HG03354 (cell line): ENCODE results near the gene CAMK2D.
"Not testable (repeated sequence)": the region's sequence is repeated elsewhere in the genome, so short reads cannot be mapped to it uniquely, and the experiment has no call there.

Experiments used
- ATAC-seq: cut with Tn5 transposase; IDR thresholded peaks from one replicate; pipeline ENCODE4 v1.9.1; 2021; ENCODE audit warnings: mild to moderate bottlenecking; ENCODE audit not compliant: unreplicated experiment, poor library complexity, severe bottlenecking

The CAMK2D gene

DNA sequence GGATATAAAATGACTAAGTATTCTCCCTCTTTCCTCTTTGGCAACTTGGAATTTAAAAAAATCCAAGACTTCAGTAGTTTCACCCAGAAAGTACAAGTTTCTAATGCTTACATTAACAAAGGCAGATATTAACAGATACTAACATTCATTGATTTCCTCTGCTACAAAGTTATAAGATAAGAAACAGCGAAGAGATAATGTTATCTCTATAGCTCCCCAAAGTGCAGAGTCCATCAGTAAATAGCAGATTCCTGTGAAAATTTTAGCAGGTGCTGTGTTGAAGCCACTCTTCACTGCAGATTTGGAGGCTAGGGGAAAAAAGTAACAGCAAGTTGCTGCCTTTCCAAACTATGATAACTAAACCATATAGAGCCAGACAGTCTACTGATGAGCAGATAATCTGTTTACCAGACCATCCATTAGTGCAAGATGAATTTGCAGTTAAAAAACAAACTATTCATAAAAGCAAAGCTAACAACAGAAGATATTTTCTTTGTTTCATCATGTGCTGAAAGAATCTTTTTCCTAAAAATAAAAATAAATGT lies 3.3 kb upstream of the CAMK2D start:
- ATAC-seq = no peak

DNA sequence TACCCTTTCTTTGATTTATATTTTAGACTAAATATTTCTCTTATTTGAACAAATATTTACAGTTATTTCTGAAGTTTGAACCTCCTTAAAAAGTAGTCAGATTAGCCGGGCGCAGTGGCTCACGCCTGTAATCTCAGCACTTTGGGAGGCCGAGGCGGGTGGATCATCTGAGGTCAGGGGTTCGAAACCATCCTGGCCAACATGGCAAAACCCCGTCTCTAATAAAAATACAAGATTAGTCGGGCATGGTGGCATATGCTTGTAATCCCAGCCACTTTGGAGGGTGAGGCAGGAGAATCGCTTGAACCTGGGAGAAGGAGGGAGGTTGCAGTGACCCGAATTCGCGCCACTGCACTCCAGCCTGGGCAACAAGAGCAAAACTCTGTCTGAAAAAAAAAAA lies 2.4 kb upstream of the CAMK2D start:
- ATAC-seq = not testable (repeated sequence)

DNA sequence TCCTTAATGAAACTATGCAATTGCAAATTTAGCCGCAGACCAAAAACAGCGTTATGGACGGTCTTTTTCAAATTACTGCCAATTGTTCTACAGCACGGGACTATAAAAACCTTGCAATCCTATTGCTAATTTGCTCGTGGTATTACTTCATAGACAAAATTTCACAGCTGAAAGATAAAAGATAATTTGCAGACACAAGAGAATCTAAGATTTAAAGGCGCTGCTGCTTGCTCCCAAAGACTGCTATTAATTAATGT lies 1.4 kb upstream of the CAMK2D start:
- no peak for ATAC-seq

DNA sequence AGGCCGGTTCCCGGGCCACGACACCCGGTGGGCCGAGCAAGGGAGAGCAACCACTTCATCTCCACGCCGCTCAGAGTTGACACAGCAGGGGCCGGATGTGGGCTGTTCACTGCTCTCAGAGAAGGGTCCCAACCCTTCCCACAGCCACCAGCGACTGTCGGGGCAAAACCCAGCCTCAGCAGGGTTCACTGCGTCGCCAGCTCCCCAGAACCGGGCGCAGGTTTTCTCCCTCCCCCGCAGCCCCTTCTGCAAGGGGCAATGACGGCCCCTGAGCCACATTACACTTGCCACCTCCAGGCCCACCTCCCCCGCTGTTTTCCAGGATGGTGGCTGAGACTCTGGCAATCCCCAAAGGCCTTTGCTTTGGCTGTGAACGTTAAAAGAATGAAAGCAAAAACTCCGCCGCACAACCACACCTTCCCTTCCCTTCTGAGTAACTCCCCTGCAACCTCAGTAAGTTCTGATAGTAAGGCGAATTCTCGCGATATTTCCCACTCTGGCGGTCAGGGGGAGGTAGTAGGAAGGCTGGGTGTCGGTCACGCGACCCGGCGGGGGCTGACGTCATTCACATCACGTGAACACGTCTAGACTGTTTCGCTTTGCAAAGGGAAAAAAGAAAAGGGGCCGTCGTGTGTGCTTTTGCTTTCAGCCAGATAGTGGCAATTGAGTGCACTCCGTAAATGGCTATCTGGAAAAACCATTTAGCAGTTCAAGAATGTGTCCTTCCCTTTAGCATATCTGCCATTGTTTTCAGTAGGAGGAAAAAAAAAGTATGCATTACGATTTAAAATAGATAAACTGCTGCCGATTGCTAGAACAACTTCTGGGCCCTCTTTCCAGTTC lies 869 bp upstream of the CAMK2D start:
- ATAC-seq = peak; percentile 74

DNA sequence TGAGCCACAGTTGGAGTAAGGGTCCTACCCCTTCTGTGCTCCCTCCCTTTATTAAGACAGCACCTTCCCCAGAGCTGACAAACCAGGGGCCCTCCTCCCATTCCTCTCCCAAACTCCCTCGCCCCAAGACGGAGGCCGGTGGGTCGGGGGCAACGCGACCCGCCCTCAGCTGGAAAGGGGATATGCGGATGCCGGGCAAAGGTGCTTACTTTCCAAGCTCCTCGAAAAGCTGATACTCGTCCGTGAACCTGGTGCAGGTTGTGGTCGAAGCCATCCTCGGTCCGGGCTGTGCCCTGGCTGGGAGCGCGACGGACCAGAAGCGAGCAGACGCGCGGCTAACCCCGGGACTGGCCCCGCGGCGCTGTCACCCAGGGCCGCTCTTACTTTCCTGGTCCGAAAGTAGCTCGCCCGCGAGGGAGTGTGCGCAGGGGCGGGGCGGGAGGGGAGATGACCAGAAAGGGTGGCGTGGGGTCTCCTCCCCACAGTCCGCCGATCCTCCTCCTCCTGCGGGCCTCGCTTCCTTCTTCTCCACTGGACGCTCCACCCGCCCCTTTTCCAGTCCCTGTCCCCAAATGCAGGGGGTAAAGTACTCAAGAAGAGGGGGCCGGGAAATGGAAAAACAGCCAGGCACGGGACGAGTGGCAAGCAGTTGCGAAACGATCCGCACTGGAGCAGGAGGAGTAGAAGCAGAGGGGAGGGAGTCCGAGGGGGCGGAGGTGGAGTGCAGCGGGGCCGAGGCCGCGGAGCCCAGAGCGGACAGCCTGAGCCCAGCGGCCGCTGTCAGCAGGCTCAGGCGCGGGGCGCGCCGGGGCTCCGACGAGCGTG lies 531 bp downstream of the CAMK2D start:
- ATAC-seq = peak; percentile 31

DNA sequence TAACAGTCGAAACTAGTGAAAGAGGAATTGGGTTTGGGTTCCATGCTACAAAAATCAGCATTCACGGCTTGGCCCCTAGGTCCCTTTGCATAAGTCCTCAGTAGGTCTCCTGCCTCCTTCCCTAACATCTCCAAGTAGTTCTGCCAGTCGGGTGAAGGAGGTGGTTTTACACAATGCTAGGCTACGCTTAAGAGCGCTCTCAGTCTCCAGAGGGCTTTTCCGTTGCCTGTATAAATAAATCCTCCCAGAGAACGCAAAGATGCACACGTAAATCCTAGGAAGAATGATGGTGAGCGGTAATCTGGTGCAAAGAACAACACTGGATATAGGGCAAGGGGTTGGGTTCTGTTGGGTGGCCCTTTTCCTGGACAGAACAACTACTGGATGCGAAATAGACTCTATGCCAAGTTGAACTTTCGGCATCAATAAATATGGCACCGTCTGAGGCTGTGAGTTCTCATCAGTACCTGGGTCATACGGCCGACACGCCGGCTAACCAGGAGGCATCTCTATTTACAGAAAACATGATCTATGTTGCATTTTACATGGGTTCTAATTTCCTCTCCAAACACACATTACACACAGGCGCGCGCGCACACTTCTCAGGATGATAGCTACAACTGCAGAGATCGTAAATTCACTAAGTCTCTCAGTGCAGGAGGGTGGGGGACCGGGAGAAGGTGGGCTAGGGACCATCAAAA lies 1.3 kb downstream of the CAMK2D start:
- no peak for ATAC-seq

DNA sequence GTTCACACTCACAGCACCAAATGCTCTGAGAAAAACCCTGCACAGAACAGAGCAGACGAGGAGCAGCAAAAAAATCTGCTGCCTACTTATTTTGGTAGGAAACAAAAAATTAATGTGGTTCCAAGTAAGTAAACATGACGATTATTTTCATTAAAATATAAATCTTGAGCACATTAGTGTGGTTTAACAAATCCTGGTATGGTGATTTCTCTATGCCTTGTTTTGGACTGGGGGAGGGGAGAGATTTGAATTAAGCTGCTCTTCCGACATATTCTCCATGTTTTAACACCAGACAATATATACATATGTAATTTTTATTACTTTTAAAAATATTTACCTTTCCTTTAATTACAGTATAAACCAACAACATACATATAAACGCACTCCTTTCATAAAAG lies 1.8 kb downstream of the CAMK2D start:
- no peak for ATAC-seq

DNA sequence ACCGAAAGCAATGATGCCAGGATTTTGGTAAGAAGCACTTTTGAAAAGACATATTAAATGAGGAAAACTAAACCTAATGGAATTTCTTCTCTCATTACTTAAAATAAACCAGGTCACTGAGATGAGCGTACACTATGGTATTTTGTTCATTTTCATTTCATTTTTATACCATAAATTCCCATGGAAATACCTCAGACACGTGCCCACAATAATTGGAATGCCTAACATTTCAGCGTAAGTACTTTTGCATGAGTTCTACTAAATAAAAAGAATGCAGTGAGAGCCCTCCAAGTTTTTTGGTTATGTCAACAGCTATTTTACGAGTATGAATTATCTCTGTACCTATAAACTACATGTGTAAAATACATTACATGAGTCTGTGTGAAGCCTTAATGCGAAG lies 3.2 kb downstream of the CAMK2D start:
- no peak for ATAC-seq

DNA sequence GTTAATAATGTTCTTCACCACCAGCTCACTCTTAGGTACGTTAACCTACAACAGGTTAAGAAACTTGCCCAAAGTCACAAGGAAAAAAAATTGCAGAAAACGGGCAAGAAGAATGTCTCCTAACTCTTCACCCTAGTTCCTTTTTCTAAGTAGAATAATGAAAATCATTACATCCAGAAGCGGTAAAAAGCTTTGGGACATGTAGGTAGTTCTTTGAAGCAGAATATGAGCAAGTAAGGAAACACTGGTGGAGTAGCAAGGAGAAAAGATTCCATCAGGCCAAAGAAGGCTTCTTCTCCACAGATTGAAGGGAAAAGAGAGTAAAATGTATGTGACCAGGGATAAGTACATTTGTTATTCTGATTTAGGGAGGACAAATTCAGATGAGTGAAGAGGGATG lies 4.1 kb downstream of the CAMK2D start:
- no peak for ATAC-seq

DNA sequence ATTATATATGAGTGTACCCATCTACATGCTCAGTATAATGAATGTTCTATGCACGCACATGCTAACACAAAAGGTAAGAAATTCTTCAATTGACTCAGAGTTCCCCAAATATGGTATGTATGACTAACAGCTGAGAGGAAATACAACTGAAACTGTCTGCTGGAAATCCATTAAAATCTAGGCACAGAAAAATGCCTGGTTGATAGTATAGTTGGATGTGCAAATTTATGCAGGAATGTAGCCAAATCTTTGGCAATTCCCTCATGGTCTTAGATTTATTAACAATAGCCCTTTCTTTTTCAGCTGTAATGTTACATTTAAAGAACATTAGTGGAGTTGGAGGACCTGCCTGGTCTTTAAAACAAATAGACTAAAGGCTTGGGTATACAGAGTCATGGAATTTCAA lies 5.5 kb downstream of the CAMK2D start:
- ATAC-seq = peak; percentile 84

DNA sequence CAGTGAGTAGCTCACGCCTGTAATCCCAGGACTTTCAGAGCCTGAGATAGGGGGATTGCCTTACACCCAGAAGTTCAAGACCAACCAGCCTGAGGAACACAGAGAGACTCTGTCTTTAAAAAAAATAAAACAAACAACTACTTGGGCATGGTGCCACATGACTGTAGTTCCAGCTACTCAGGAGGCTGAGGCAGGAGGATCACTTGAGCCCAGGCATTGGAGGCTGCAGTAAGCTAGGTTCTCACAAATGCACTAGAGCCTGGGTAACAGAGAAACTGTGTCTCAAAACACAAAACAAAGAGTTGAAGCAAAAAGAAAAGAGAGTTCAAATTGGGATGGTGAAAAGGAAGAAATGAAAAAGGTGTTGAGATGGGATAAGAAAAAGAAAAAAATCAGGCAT lies 10.8 kb downstream of the CAMK2D start:
- ATAC-seq = no peak

DNA sequence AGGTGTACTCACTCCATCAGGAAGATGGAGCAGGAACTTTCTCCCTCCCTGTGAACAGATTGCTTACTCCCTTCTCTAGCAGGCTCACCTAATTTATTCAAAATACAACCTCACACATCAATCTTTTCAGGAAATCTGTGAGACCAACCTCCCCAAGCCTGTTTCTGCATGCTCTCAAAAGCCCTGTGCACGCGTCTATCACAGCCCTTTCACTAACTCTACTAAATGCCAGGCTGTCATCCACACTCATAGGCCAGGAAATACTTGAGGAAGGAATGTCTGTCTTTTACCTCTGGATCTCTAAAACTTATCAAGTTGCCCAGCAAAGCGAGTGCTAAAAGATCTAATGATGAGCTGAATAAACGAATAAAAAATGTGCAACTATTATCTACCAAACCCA lies 11.2 kb downstream of the CAMK2D start:
- no peak for ATAC-seq

DNA sequence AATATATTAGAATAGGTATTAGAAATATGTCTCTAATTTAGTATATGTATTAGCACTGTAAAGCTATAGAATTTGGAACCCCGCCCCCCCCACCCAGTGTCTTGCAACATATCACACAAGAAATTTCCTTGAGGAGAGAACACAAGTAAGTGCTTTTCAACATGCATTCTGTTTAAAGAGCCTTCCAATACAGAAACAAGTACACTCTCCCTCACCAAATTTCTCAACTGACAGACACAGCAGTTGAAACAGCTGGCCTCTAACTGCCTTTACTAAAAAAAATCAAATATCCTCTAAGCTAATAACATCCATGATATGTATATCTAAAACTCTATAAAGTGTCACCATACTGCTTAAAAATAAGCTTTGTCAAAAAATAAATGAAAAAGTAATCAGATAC lies 12.4 kb downstream of the CAMK2D start:
- ATAC-seq = no peak

DNA sequence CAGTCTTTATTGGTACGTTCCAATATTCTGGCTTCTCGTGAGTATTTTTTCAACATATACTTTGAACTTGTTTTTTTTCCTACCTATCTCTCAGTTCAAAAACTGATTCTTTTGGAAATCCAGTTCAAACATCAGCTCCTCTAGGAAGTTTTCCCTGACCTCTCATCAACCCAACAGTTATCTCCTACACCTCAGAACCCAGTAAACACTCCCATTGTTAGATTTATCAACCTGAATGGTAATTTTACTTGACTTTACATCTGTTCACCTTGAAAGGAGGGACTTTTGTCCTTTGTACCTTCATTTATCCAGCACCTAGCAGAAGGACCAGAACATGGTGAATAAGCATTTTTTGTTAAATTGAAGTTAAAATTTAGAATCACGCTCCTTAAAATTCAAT lies 13.6 kb downstream of the CAMK2D start:
- ATAC-seq = no peak

DNA sequence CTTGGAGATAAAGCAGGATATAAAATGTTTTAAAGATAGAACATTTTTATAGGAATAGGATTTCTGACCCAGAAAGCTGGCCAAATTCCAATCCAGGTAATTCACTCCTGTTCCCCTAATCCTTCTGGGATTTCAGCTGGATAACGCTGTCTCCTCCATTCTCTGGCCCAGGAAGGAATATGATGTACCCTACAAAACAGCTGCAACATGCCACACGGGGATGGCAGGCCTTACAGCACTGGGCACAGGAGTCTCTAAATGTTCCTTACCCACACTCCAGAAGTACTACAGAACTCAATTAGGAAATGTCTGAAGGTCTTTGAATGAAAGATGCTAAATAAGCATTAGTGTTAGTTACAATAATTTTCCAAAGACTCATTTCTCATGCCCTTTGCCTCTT lies 15.8 kb downstream of the CAMK2D start:
- ATAC-seq = no peak

DNA sequence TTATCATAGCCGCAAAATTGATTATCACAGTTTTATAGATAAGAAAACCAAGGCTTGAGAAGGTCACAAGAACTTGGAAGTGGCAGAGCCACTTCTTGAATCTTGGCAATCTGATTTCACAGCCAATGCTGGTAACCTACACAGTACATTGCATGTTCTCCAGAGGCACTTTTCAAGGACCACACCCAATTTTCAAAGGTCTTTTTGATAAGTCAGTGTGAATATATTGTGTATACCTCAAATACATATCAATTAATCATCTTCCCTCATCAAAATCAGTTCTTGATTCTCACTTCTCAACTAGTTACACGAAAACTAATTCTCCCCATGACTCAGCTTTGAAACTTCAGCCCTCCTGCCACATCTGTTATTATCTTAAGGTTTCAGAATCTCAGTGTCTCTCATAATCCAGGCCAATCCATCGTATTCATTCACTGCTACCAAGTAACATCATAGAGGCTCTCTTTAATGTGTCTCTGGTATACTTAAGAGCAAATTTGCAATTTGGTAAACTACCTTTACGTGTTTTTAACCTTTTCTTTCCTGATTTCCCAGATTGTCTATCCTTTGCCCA lies 16.8 kb downstream of the CAMK2D start:
- ATAC-seq = no peak

DNA sequence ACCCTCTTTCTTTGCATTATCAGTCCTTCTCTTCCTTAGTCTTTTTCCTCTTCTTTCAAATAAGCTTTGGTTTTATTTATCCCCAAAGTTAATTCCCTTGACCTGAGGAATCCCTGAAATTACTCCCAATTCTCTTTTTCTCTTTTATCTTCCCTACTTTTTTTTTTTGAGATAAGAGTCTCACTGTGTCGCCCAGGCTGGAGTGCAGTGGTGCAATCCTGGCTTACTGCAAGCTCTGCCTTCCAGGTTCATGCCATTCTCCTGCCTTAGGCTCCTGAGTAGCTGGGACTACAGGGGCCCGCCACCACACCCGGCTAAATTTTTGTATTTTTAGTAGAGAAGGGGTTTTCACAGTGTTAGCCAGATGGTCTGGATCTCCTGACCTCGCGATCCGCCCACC lies 17.8 kb downstream of the CAMK2D start:
- ATAC-seq = no peak

DNA sequence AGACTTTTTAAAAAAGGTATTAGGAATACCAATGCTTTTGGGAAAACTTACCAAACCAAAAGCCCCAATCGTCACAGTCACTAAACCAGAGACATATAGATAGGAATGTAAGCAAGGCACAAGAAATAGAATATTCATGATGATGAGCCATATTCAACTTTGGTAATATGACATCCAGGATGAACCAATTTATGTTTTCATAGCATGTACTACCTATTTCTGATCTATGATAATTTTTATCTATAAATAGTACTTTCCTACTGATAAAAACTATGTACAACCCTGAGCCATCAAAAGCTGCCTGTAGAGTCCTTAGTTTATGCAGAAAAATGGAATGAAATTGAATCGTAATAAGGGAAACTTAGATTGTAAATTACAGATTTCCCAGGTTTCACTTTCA lies 18.9 kb downstream of the CAMK2D start:
- no peak for ATAC-seq

DNA sequence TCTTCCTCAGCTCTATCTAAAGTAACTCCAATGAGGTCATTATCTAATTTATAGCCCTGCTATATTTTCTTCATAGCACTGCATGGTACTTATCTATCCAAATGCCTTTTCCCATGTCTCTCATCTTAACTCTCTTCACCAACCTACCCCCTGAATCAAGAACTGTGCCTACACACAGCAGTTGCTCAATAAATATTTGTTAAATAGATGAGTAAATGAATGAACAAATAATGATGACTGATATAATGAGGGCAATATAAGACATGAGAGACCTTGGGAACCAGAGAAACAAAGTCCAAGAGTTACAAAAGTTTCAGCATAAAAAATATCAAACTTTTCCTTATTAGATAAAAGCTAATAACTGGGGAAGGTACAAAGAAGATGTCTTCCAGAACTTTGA lies 19.6 kb downstream of the CAMK2D start:
- no peak for ATAC-seq

DNA sequence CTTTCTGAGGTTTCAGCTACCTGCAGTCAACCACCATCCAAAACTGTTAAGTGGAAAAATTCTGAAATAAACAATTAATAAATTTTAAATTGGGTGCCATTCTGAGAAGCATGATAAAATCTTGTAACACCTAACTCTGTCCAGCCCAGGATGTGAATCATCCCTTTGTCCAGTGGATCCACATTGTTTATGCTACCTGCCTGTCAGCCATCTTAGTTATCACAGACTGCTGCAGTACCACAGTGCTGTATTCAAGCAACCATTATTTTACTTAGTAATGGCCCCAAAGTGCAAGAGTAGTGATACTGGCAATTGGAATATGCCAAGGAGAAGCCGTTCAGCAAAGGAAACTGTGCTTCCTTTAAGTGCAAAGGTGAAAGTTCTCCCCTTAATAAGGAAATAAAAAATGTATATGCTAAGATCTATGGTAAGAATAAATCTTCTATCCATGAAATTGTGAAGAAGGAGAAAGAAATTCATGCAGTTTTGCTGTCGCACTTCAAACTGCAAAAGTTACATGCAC lies 20.6 kb downstream of the CAMK2D start:
- ATAC-seq = no peak
